ENCODE data around the gene SERPINC1.
"Not testable (repeated sequence)": the region's sequence is repeated elsewhere in the genome, so short reads cannot be mapped to it uniquely, and the experiment has no call there.

The SERPINC1 gene

GRCh38 chr1:173917149-173917548, at the start of gene SERPINC1:
SERPINC1 (minus strand) TSS chr1:173917327; CDS start chr1:173917259, 68 bp downstream.
- Histone ChIP-seq H4K20me1 (no peaks in the 10 kb centered on the region), H3K4me3 (no peak within 1 kb of the TSS), H3K27ac (no peak within 1 kb of the TSS), H3K9me3 (no peaks in the 10 kb centered on the region), H3K9ac (no peak within 1 kb of the TSS), H3K36me3 (no peaks in the 10 kb centered on the region), H3K4me2 (no peak within 1 kb of the TSS), H3K27me3 (no peaks in the 10 kb centered on the region), H3K4me1 (no peaks in the 10 kb centered on the region)
- TF ChIP-seq Cebpa-rat (IDR thresholded peaks at IDR 0.05), result no peak

GRCh38 chr1:173965896-173966295, 48.8 kb upstream of the SERPINC1 start:
- not testable (repeated sequence) for H4K20me1 ChIP-seq, H3K4me3 ChIP-seq, H3K4me2 ChIP-seq, H3K27ac ChIP-seq, H3K27me3 ChIP-seq, H3K9ac ChIP-seq, H3K9me3 ChIP-seq, H3K4me1 ChIP-seq
- H3K36me3 ChIP-seq, result peaks cover 88% of the 10 kb centered on the region

- H3K4me3 ChIP-seq, result no peak overlapping the region
- H3K9me3 ChIP-seq, result no peaks in the 10 kb centered on the region
- peaks cover 87% of the 10 kb centered on the region for H3K36me3 ChIP-seq
- H3K4me2 ChIP-seq, result no peak overlapping the region
- TF ChIP-seq Cebpa-rat (IDR thresholded peaks at IDR 0.05), result no peak
- no peaks in the 10 kb centered on the region for H3K27me3 ChIP-seq
- H3K27ac ChIP-seq, result no peak overlapping the region
- 0 out of 2 replicates have a peak, but pooled peaks cover 4% of the 10 kb centered on the region for H4K20me1 ChIP-seq
- no peak overlapping the region for H3K9ac ChIP-seq
- no peaks in the 10 kb centered on the region for H3K4me1 ChIP-seq
Measured at GRCh38 chr1:173963477-173963876, 46.4 kb upstream of the SERPINC1 start.

- H3K4me3 ChIP-seq, result no peak overlapping the region
Measured at GRCh38 chr1:173960625-173961024, 43.5 kb upstream of the SERPINC1 start.

GRCh38 chr1:173954179-173954578, 37.1 kb upstream of the SERPINC1 start:
- no peak for TF ChIP-seq Cebpa-rat (IDR thresholded peaks at IDR 0.05)
- Histone ChIP-seq H3K36me3 (peaks cover 88% of the 10 kb centered on the region), H3K9ac (no peak overlapping the region)

More at GRCh38 chr1:173960625-173961024, 43.5 kb upstream of the SERPINC1 start:
- Histone ChIP-seq H3K36me3 (peaks cover 87% of the 10 kb centered on the region), H3K9me3 (no peaks in the 10 kb centered on the region), H3K27ac (no peak overlapping the region), H3K27me3 (no peaks in the 10 kb centered on the region), H4K20me1 (0 out of 2 replicates have a peak, but pooled peaks cover 5% of the 10 kb centered on the region), H3K9ac (no peak overlapping the region), H3K4me1 (no peaks in the 10 kb centered on the region), H3K4me2 (no peak overlapping the region)
- no peak for TF ChIP-seq Cebpa-rat (IDR thresholded peaks at IDR 0.05)

GRCh38 chr1:173948594-173948993, 31.5 kb upstream of the SERPINC1 start:
- Histone ChIP-seq H3K4me2 (no peak overlapping the region), H3K4me3 (no peak overlapping the region), H3K36me3 (peaks cover 93% of the 10 kb centered on the region), H3K4me1 (no peaks in the 10 kb centered on the region), H4K20me1 (peaks cover 4% of the 10 kb centered on the region), H3K9ac (no peak overlapping the region), H3K9me3 (no peaks in the 10 kb centered on the region), H3K27me3 (no peaks in the 10 kb centered on the region), H3K27ac (no peak overlapping the region)
- TF ChIP-seq Cebpa-rat (IDR thresholded peaks at IDR 0.05), result no peak

More at GRCh38 chr1:173954179-173954578, 37.1 kb upstream of the SERPINC1 start:
- Histone ChIP-seq H3K27me3 (no peaks in the 10 kb centered on the region), H3K4me3 (no peak overlapping the region), H3K9me3 (no peaks in the 10 kb centered on the region), H3K4me1 (no peaks in the 10 kb centered on the region), H3K27ac (no peak overlapping the region), H3K4me2 (no peak overlapping the region), H4K20me1 (0 out of 2 replicates have a peak, but pooled peaks cover 5% of the 10 kb centered on the region)

- H3K4me1 ChIP-seq, result no peaks in the 10 kb centered on the region
- H3K36me3 ChIP-seq, result peaks cover 96% of the 10 kb centered on the region
- H3K27me3 ChIP-seq, result no peaks in the 10 kb centered on the region
- H3K4me3 ChIP-seq, result no peak overlapping the region
- peaks cover 10% of the 10 kb centered on the region for H4K20me1 ChIP-seq
- no peak for TF ChIP-seq Cebpa-rat (IDR thresholded peaks at IDR 0.05)
- H3K9ac ChIP-seq, result no peak overlapping the region
- no peaks in the 10 kb centered on the region for H3K9me3 ChIP-seq
- no peak overlapping the region for H3K4me2 ChIP-seq
- H3K27ac ChIP-seq, result no peak overlapping the region
Measured at GRCh38 chr1:173946380-173946921, 29.3 kb upstream of the SERPINC1 start.

GRCh38 chr1:173937062-173937461, 19.9 kb upstream of the SERPINC1 start:
- Histone ChIP-seq H3K4me3 (no peak overlapping the region), H3K4me1 (no peaks in the 10 kb centered on the region), H3K9ac (no peak overlapping the region), H4K20me1 (no peaks in the 10 kb centered on the region), H3K27me3 (no peaks in the 10 kb centered on the region), H3K9me3 (no peaks in the 10 kb centered on the region), H3K27ac (no peak overlapping the region), H3K4me2 (no peak overlapping the region), H3K36me3 (peaks cover 90% of the 10 kb centered on the region)
- TF ChIP-seq Cebpa-rat (IDR thresholded peaks at IDR 0.05), result no peak

- H3K9ac ChIP-seq, result no peak overlapping the region
- H3K9me3 ChIP-seq, result no peaks in the 10 kb centered on the region
- no peaks in the 10 kb centered on the region for H4K20me1 ChIP-seq
- H3K36me3 ChIP-seq, result peaks cover 83% of the 10 kb centered on the region
- no peak for TF ChIP-seq Cebpa-rat (IDR thresholded peaks at IDR 0.05)
- no peak overlapping the region for H3K4me3 ChIP-seq
- no peaks in the 10 kb centered on the region for H3K27me3 ChIP-seq
- no peak overlapping the region for H3K27ac ChIP-seq
- H3K4me1 ChIP-seq, result no peaks in the 10 kb centered on the region
- H3K4me2 ChIP-seq, result no peak overlapping the region
Measured at GRCh38 chr1:173934440-173934839, 17.3 kb upstream of the SERPINC1 start.

GRCh38 chr1:173930541-173930940, 13.4 kb upstream of the SERPINC1 start:
- H4K20me1 ChIP-seq, H3K9me3 ChIP-seq, H3K27me3 ChIP-seq, H3K9ac ChIP-seq, H3K4me1 ChIP-seq, H3K4me3 ChIP-seq, H3K4me2 ChIP-seq, H3K27ac ChIP-seq: not testable (repeated sequence)
- H3K36me3 ChIP-seq, result peaks cover 46% of the 10 kb centered on the region

Data from BLaER1 (cell line).